Activated CD4-positive, alpha-beta memory T cell treated with anti-CD3 and anti-CD28 coated beads for 36 hours (primary cell): ENCODE measurements around the gene RBM3. TPM values are rescaled to one million over a fixed set of nuclear protein-coding genes. Genes with fewer than 3 reads are reported as not detected.
A peak's percentile ranks its signal among the peaks of the same experiment; 100 is the strongest.
"Not testable (repeated sequence)": the region's sequence is repeated elsewhere in the genome, so short reads cannot be mapped to it uniquely, and the experiment has no call there.

Experiments used
- CTCF ChIA-PET: fragments of 350-600 bp; sonication (Branson Sonifier 250); formaldehyde crosslinking; loops from one replicate; lab custom pipeline; 2021; ENCODE audit warnings: antibody characterized with exemption, inconsistent platforms; lab: Charles Lee
- POLR2A ChIA-PET: fragments of 350-600 bp; sonication (Branson Sonifier 250); formaldehyde crosslinking; loops from one replicate; lab custom pipeline; 2021; ENCODE audit warnings: antibody characterized with exemption; lab: Charles Lee
- DNase-seq: peaks from one replicate; pipeline ENCODE4 v3.0.0-alpha.2; 2020
- H3K27ac Mint-ChIP-seq: one replicate; pipeline ENCODE4 v1.8.0; 2021; ENCODE audit warnings: mixed read lengths
- H3K27me3 Mint-ChIP-seq: one replicate; pipeline ENCODE4 v1.8.0; 2021; ENCODE audit warnings: mixed read lengths
- H3K36me3 Mint-ChIP-seq: one replicate; pipeline ENCODE4 v1.8.0; 2021; ENCODE audit warnings: mixed read lengths
- H3K4me1 Mint-ChIP-seq: one replicate; pipeline ENCODE4 v1.8.0; 2021; ENCODE audit warnings: low read depth, mixed read lengths
- H3K4me3 Mint-ChIP-seq: one replicate; pipeline ENCODE4 v1.8.0; 2021; ENCODE audit warnings: mild to moderate bottlenecking, mixed read lengths
- H3K9me3 Mint-ChIP-seq: one replicate; pipeline ENCODE4 v1.8.0; 2021; ENCODE audit warnings: mixed read lengths
- intact Hi-C: fragments of 100-400 bp; cut with micrococcal nuclease; formaldehyde crosslinking; loops from one replicate; pipeline ENCODE4 v1.15.1; 2023
- total RNA-seq, 2 experiments: library from RNA; stranded (reverse); gene quantifications; one replicate each; pipeline ENCODE4 v1.2.3, GENCODE V29; 2021

The RBM3 gene
- total RNA-seq, 2 experiments from 2014 or later: 191 to 197 TPM

DNA sequence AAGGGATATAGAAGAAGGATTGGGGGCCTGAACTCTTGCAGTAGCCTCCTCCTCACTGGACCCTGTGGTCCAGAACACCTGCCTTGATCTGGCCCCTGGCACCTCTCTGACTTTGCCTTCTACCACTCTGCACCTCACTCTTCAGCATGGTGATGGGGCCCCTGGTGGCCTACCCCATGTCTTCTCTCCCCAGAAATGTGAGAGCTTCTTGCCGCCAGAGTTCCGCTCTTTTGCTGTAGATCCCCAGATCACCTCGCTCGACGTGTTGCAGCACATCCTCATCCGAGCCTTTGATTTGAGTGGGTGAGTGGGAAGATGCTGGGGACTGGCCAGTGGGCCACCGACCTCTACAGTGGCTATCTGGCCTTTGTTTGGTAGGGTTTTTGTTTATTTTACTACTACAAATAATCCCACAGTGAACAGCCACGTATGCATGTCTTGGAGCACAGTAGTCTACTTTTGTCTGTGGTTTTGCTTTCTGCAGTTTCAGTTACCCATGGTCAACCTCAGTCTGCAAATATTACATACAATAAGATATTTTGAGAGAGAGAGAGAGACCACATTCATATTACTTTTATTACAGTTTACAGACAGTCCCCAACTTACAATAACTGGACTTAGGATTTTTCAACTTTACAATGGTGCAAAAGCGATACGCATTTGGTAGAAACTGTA is 33.0 kb upstream of the RBM3 start:
- ChIA-PET POLR2A (no interaction called here), CTCF (interaction anchor here (1.2 kb wide), 1 partner anchor 66 kb away, joined by 5 read pairs; no protein-coding TSS in a partner anchor)
- Mint-ChIP-seq H3K9me3 (no peaks in the 10 kb centered on the region), H3K27me3 (no peaks in the 10 kb centered on the region), H3K27ac (peak overlapping the region; percentile 97), H3K4me1 (peaks cover 19% of the 10 kb centered on the region), H3K36me3 (peaks cover 13% of the 10 kb centered on the region), H3K4me3 (peak overlapping the region; percentile 32)
- intact Hi-C loops: no loop called here
- no peak for DNase-seq

DNA sequence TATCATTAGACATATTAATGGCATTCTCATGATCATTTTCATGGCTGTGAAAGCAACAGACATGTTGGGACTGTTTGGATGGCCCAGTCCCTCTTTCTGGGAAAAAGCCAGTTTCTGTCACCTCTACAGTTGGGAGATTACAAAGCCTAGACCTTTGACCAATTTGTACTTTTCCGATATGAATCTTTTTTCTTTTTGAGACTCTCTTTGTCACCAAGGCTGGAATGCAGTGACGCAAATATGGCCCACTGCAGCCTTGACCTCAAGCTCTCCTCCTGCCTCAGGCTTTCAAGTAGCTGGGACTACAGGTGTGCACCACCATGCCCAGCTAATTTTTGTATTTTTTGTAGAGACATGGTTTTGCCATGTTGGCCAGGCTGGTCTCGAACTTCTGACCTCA is 25.4 kb upstream of the RBM3 start:
- Mint-ChIP-seq H3K4me1 (no peaks in the 10 kb centered on the region), H3K9me3 (no peaks in the 10 kb centered on the region), H3K27ac (no peak overlapping the region), H3K27me3 (no peaks in the 10 kb centered on the region), H3K36me3 (peaks cover 8% of the 10 kb centered on the region), H3K4me3 (no peak overlapping the region)
- intact Hi-C loops: no loop called here
- CTCF ChIA-PET: no interaction called here
- no peak for DNase-seq
- POLR2A ChIA-PET: no interaction called here

DNA sequence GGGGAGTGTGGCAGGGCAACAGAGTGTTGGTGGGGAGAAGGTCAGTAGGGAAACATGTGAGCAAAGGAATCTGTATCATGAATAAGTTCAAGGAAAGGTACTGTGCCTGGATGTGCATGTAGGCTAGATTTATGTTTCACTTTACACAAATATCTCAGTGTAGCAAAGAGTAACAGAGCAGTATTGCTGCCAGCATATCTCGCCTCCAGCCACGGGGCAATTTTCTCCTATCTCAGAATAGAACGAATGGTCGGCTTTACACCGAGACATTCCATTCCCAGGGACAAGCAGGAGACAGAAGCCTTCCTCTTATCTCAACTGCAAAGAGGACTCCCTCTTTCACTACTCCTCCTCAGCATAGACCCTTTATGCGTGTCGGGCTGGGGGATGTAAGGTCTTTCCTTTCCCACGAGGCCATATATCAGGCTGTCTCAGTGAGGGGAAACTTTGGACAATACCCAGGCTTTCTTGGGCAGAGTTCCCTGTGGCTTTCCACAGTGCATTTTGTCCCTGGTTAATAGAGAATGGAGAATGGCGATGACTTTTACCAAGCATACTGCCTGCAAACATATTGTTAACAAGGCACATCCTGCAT is 18.5 kb upstream of the RBM3 start:
- peaks cover 21% of the 10 kb centered on the region for H3K36me3 Mint-ChIP-seq
- H3K4me1 Mint-ChIP-seq, H3K9me3 Mint-ChIP-seq, CTCF ChIA-PET, H3K27me3 Mint-ChIP-seq, POLR2A ChIA-PET, H3K4me3 Mint-ChIP-seq, H3K27ac Mint-ChIP-seq, DNase-seq, intact Hi-C loops: not testable (repeated sequence)

DNA sequence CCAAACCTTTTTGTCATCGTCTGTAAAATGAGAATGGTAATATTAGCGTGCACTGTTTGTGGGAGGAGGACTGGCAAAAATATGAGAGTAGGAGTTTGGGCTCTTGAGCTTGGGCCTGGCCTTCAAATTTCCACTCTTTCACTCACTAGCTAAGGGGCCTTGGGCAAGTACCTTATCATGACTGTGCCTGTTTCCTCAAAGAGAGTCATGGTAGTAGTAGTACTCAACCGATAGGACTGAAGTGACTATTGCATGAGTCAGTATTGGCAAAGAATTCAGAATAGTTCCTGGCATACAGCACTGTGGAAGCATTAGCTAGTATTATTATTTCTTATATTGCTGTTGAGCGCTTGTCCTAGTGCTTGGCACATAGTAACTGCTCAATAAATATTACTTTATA is 16.0 kb upstream of the RBM3 start:
- peak overlapping the region; percentile 86 for H3K27ac Mint-ChIP-seq
- no peak overlapping the region for H3K4me3 Mint-ChIP-seq
- CTCF ChIA-PET: no interaction called here
- H3K27me3 Mint-ChIP-seq: no peaks in the 10 kb centered on the region
- intact Hi-C loops: loop anchor here (1.0 kb wide), 1 partner anchor 18 kb away; no protein-coding TSS in a partner anchor
- H3K36me3 Mint-ChIP-seq: peaks cover 25% of the 10 kb centered on the region
- DNase-seq: peak; percentile 16
- H3K9me3 Mint-ChIP-seq: no peaks in the 10 kb centered on the region
- peaks cover 2% of the 10 kb centered on the region for H3K4me1 Mint-ChIP-seq
- POLR2A ChIA-PET: interaction anchor here (0.6 to 1.2 kb wide), 4 partner anchors 10 to 18 kb away, joined by 3 to 4 read pairs (median 3); partner anchors contain the start of gene RBM3

DNA sequence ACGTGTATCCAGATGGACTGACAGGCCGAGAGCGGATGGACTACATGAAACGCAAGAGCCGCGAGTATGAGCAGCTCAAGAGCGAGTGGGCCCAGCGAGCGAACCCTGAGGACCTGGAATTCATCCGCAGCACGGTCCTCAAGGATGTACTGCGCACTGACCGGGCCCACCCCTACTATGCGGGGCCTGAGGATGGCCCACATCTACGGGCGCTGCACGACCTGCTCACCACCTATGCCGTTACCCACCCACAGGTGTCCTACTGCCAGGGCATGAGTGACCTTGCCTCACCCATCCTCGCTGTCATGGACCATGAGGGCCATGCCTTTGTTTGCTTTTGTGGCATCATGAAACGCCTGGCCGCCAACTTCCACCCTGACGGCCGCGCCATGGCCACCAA is 14.6 kb upstream of the RBM3 start:
- Mint-ChIP-seq H3K9me3 (no peaks in the 10 kb centered on the region), H3K4me1 (peaks cover 2% of the 10 kb centered on the region), H3K36me3 (peaks cover 23% of the 10 kb centered on the region), H3K27me3 (no peaks in the 10 kb centered on the region), H3K27ac (no peak overlapping the region), H3K4me3 (no peak overlapping the region)
- POLR2A ChIA-PET: no interaction called here
- CTCF ChIA-PET: no interaction called here
- DNase-seq: no peak
- intact Hi-C loops: no loop called here

DNA sequence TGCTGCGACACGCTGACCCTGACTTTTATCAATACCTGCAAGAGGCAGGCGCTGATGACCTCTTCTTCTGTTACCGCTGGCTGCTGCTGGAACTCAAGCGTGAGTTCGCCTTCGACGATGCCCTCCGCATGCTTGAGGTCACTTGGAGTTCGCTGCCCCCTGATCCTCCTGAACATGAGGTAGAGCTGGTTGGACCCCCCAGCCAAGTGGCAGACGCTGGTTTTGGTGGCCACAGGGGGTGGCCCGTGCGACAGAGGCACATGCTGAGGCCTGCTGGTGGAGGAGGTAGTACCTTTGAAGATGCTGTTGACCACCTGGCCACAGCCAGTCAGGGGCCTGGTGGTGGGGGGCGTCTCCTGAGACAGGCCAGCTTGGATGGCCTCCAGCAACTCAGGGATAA is 14.2 kb upstream of the RBM3 start:
- Mint-ChIP-seq H3K36me3 (peaks cover 19% of the 10 kb centered on the region), H3K4me3 (no peak overlapping the region), H3K9me3 (no peaks in the 10 kb centered on the region), H3K4me1 (peaks cover 2% of the 10 kb centered on the region), H3K27ac (peak overlapping the region; percentile 33), H3K27me3 (no peaks in the 10 kb centered on the region)
- intact Hi-C loops: no loop called here
- CTCF ChIA-PET: no interaction called here
- POLR2A ChIA-PET: no interaction called here
- no peak for DNase-seq

DNA sequence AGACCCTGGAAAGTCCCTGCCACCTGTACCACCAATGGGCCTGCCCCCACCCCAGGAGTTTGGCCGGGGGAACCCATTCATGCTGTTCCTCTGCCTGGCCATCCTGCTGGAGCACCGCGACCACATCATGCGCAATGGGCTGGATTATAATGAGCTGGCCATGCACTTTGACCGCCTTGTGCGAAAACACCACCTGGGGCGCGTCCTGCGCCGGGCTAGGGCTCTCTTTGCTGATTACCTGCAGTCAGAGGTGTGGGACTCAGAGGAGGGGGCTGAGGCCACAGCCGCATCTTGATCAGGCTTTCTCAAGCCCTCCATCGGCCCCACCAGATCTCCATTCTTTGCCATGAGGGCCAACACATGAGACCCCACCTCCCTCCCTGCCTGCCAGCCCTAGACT is 13.6 kb upstream of the RBM3 start:
- Mint-ChIP-seq H3K4me3 (no peak overlapping the region), H3K27ac (no peak overlapping the region), H3K27me3 (no peaks in the 10 kb centered on the region), H3K36me3 (peaks cover 16% of the 10 kb centered on the region), H3K9me3 (no peaks in the 10 kb centered on the region), H3K4me1 (peaks cover 2% of the 10 kb centered on the region)
- POLR2A ChIA-PET: no interaction called here
- intact Hi-C loops: no loop called here
- DNase-seq: no peak
- CTCF ChIA-PET: no interaction called here

DNA sequence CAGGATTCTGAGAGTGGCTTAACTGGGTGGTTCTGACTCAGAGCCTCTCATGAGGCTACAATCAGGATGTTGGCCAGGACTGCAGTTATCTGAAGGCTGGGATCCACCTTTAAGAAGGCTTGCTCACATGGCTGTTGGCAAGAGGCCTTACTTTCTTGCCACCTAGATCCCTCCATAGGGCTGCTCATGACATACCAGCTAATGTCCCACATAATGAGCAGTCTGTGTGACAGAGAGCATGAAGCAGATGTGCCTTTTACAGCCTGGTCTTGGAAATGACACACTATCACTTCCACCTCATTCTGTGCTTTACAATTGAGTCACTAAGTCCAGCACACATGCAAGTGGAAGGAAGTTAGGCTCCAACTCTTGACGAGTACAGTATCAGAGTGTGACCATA is 4.3 kb upstream of the RBM3 start:
- intact Hi-C loops: loop anchor here (1.0 to 10.0 kb wide), 4 partner anchors 30 to 705 kb away; partner anchors contain the start of genes EBP and WAS
- Mint-ChIP-seq H3K27me3 (no peaks in the 10 kb centered on the region), H3K36me3 (peaks cover 4% of the 10 kb centered on the region), H3K4me1 (no peaks in the 10 kb centered on the region), H3K27ac (peak overlapping the region; percentile 72), H3K4me3 (no peak overlapping the region), H3K9me3 (no peaks in the 10 kb centered on the region)
- ChIA-PET CTCF (no interaction called here), POLR2A (interaction anchor here (1.7 kb wide), 1 partner anchor 12 kb away, joined by 3 read pairs; no protein-coding TSS in a partner anchor)
- peak; percentile 53 for DNase-seq

DNA sequence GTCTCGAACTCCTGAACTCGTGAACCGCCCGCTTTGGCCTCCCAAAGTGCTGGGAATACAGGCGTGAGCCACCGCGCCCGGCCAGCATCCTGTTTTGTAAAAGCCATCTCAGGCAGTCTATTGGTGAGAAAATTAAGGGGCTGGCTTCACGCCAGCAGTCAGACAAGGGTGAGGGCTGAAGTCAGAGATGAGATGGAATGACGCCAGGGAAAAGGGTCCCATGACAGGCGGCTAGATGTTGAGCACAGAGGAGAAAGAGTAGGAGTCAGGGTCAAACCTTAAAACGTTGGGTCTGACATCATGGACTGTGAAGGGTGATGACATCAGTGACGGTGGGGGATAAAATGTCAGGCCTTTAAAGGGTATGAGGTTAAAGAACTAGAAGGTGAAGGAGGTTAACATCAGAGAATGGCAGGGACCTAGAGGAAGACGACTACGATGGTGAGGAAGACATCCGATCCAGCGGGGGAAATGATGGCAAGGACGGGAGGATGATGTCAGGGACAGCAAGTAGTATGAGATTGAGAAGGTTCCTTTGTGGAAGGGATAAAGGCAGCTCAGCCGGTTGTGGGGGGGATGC is 504 bp upstream of the RBM3 start:
- peaks cover 17% of the 10 kb centered on the region for H3K4me1 Mint-ChIP-seq
- ChIA-PET CTCF (no interaction called here), POLR2A (interaction anchor here (0.8 to 1.5 kb wide), 4 partner anchors 15 to 99 kb away, joined by 3 to 12 read pairs (median 3); partner anchors contain the start of gene TBC1D25)
- peaks cover 38% of the 10 kb centered on the region for H3K36me3 Mint-ChIP-seq
- H3K4me3 Mint-ChIP-seq: peak overlapping the region; percentile 92
- H3K9me3 Mint-ChIP-seq: no peaks in the 10 kb centered on the region
- peak; percentile 36 for DNase-seq
- intact Hi-C loops: loop anchor here (1.0 to 10.0 kb wide), 6 partner anchors 24 to 701 kb away; partner anchors contain the start of genes EBP, TBC1D25, WAS and WDR13
- no peaks in the 10 kb centered on the region for H3K27me3 Mint-ChIP-seq
- peak overlapping the region; percentile 90 for H3K27ac Mint-ChIP-seq

DNA sequence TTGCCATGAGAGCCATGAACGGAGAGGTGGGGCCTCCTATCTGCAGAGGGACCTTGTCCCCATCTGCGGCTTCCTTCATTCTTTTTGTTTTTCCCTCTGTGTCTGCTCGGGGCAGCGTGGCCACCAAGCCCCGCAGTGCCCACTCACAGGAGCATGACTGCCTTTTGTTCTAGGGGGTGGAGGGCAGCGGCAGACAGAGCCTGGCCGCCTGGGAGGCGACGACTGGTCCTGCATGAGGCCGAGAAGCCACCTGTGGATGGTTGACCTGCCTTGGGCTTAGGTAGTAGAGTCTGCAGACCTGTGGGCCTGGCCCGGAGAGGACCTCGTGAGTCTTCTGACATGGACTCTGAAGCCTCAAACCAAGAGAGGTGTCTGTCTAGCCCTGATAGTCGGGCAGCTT is 1.4 kb downstream of the RBM3 start:
- Mint-ChIP-seq H3K9me3 (no peaks in the 10 kb centered on the region), H3K27me3 (no peaks in the 10 kb centered on the region), H3K27ac (peak overlapping the region; percentile 90), H3K36me3 (peaks cover 42% of the 10 kb centered on the region), H3K4me1 (peaks cover 21% of the 10 kb centered on the region), H3K4me3 (peak overlapping the region; percentile 92)
- ChIA-PET POLR2A (no interaction called here), CTCF (no interaction called here)
- intact Hi-C loops: loop anchor here (2.0 to 10.0 kb wide), 3 partner anchors 55 to 699 kb away; partner anchors contain the start of genes EBP and WAS
- no peak for DNase-seq

DNA sequence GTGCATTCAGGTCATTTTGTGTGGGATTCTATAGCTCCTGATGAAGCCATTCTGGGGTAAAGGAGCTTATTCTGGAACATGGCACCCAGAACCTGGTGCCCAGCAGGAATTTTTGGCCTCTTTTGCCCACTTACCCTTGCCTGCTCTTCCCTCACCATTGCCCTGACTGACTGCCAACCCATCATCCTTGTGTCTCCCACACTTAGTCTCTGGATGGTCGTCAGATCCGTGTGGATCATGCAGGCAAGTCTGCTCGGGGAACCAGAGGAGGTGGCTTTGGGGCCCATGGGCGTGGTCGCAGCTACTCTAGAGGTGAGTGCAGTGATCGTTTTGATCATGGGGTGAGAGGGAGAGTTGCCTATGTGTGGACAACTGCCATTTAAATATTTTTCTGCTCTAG is 1.8 kb downstream of the RBM3 start:
- H3K4me3 Mint-ChIP-seq: peak overlapping the region; percentile 92
- ChIA-PET POLR2A (no interaction called here), CTCF (no interaction called here)
- peaks cover 21% of the 10 kb centered on the region for H3K4me1 Mint-ChIP-seq
- intact Hi-C loops: loop anchor here (10.0 kb wide), 2 partner anchors 109 to 699 kb away; partner anchors contain the start of gene WAS
- peaks cover 42% of the 10 kb centered on the region for H3K36me3 Mint-ChIP-seq
- H3K27me3 Mint-ChIP-seq: no peaks in the 10 kb centered on the region
- no peaks in the 10 kb centered on the region for H3K9me3 Mint-ChIP-seq
- H3K27ac Mint-ChIP-seq: peak overlapping the region; percentile 56
- DNase-seq: no peak

DNA sequence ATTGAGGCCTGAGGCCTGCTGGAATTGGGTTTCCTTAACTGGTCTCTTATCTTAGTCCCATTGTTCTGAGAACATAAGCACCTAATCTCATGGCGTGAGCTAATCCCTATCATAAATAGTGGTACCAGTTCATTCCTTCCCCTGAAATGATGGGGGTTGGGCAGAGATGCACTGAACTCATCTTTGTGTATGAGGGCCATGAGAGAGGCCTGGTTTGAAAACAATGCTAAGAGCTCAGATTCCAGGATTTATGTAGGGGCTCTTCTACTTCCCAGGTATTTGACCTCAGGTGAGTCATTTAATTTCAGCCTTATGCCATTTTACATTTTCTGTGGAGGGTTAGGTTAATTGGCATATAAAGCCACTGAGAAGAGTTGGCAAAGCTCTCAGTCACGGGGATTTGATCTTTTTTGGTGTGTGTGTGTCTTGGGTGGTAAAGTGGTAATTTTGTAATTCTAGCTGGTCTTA is 4.4 kb downstream of the RBM3 start:
- DNase-seq: no peak
- Mint-ChIP-seq H3K27ac (peak overlapping the region; percentile 38), H3K36me3 (peaks cover 42% of the 10 kb centered on the region), H3K4me3 (no peak overlapping the region), H3K4me1 (peaks cover 21% of the 10 kb centered on the region), H3K27me3 (no peaks in the 10 kb centered on the region), H3K9me3 (no peaks in the 10 kb centered on the region)
- intact Hi-C loops: loop anchor here (10.0 kb wide), 2 partner anchors 106 to 696 kb away; partner anchors contain the start of gene WAS
- ChIA-PET POLR2A (interaction anchor here (0.7 to 1.5 kb wide), 3 partner anchors 57 to 333 kb away, joined by 3 read pairs; partner anchors contain the start of genes EBP and SLC35A2), CTCF (no interaction called here)
